A549 (cell line): ENCODE measurements around the gene PCBP3.

Source experiments
- BHLHE40 ChIP-seq: IDR thresholded peaks from 2 replicates; pipeline ENCODE4 v1.6.1; 2012; ENCODE audit warnings: low read depth, low read length, inconsistent platforms
- CHD2 ChIP-seq: fragments of 150-350 bp; IDR thresholded peaks from 2 replicates; pipeline ENCODE4 v1.6.1; 2014; ENCODE audit warnings: low read length; ENCODE audit not compliant: partially characterized antibody
- POLR2A ChIP-seq: IDR thresholded peaks from 2 replicates; pipeline ENCODE4 v1.6.1; 2012; ENCODE audit warnings: mild to moderate bottlenecking, low read length
- POLR2AphosphoS2 ChIP-seq: conservative IDR thresholded peaks from 2 replicates; pipeline ENCODE4 v1.6.1; 2012; ENCODE audit warnings: low read length, improper control_type of control experiment, inconsistent platforms
- RAD21 ChIP-seq, 2 experiments: fragments of >200 bp in 1 of 2; sonication (Bioruptor Twin) in 1 of 2; formaldehyde crosslinking in 1 of 2; IDR thresholded peaks in 1 of 2; conservative IDR thresholded peaks in 1 of 2; 2 replicates in 1 of 2; 3 replicates in 1 of 2; pipeline ENCODE4 v1.6.1; 2012 to 2018; ENCODE audit warnings: inconsistent platforms in 1 of 2
- TF ChIP-seq, protein P1 (sequence below): fragments of 150-350 bp; IDR thresholded peaks from 2 replicates; pipeline ENCODE4 v1.6.1; 2014; ENCODE audit warnings: low read depth, mild to moderate bottlenecking, low read length
- TF ChIP-seq, protein P2 (sequence below): fragments of >200 bp; sonication (Bioruptor Twin); formaldehyde crosslinking; IDR thresholded peaks from 3 replicates; pipeline ENCODE4 v1.5.1; 2016

DNA sequence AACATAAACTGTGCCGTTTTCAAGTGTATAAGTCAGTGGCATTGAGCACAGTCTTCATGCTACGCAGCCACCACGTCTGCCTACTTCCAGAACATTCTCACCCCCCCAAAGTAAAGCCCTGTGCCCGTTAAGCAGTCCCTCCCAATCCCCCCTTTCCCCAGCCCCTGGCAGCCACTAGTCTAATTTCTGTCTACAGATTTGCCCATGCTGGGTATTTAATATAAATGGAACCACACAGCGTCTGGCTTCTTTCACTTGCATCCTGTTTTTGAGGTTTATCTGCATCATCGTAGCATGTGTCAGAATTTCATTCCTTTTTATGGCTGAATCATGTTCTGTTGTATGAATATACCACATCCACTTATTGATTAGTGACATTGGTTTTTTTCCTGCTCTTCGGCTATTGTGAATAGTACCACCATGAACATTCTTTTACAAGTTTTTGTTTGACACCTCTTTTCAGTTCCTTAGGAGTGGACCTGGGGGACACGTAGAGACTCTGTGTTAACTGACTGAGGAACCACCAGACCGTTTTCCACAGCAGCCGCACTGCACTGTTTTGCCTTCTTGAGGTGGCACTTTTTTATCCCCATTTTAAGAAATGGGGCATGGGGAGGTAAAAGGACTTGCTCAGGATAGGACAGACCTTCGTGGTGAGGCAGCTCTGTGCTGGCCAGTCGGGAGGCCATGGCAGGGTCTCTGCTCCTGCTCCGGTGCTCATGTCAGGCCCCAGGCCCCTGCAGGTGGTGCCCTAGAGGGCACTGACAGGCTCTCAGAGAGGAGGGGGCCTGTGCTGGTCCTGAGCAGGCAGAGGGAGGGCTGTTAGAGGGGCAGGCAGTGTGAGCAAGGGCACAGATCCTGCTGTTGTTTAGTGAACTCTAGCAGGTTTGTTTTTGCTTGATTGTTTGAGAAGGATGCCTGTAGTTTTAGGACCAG lies 123.8 kb downstream of the PCBP3 start:
- TF ChIP-seq RAD21 (conservative IDR thresholded peaks at IDR 0.05 in 1 of 2, IDR thresholded peaks at IDR 0.05 in 1 of 2) (no peak), POLR2A (no peak), POLR2AphosphoS2 (no peak), BHLHE40 (no peak), CHD2 (no peak)
- TF ChIP-seq, protein P1, sequence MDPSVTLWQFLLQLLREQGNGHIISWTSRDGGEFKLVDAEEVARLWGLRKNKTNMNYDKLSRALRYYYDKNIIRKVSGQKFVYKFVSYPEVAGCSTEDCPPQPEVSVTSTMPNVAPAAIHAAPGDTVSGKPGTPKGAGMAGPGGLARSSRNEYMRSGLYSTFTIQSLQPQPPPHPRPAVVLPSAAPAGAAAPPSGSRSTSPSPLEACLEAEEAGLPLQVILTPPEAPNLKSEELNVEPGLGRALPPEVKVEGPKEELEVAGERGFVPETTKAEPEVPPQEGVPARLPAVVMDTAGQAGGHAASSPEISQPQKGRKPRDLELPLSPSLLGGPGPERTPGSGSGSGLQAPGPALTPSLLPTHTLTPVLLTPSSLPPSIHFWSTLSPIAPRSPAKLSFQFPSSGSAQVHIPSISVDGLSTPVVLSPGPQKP = no peak
- TF ChIP-seq, protein P2, sequence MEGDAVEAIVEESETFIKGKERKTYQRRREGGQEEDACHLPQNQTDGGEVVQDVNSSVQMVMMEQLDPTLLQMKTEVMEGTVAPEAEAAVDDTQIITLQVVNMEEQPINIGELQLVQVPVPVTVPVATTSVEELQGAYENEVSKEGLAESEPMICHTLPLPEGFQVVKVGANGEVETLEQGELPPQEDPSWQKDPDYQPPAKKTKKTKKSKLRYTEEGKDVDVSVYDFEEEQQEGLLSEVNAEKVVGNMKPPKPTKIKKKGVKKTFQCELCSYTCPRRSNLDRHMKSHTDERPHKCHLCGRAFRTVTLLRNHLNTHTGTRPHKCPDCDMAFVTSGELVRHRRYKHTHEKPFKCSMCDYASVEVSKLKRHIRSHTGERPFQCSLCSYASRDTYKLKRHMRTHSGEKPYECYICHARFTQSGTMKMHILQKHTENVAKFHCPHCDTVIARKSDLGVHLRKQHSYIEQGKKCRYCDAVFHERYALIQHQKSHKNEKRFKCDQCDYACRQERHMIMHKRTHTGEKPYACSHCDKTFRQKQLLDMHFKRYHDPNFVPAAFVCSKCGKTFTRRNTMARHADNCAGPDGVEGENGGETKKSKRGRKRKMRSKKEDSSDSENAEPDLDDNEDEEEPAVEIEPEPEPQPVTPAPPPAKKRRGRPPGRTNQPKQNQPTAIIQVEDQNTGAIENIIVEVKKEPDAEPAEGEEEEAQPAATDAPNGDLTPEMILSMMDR = no peak
